PC-3 (cell line): ENCODE measurements around the gene ZNF346. TPM values are rescaled to one million over a fixed set of nuclear protein-coding genes. Genes with fewer than 3 reads are reported as not detected.
A peak's percentile ranks its signal among the peaks of the same experiment; 100 is the strongest.

ENCODE experiments used
- ATAC-seq: fragments of 200-7000 bp; cut with Tn5 transposase; 2 replicates; pipeline ENCODE4 v1.9.1; 2020; ENCODE audit warnings: mild to moderate bottlenecking, moderate library complexity
- BruUV-seq: library from RNA; stranded (reverse); fragments of 400-500 nt; replicated peaks from 2 replicates; lab custom pipeline; 2021; lab: Mats Ljungman, UMichigan
- CTCF ChIA-PET: fragments of 300-600 bp; sonication (Branson Sonifier 250); formaldehyde crosslinking; loops from one replicate; lab custom pipeline; 2022; ENCODE audit warnings: antibody characterized with exemption; lab: Charles Lee
- POLR2A ChIA-PET: fragments of 300-600 bp; sonication (Branson Sonifier 250); formaldehyde crosslinking; loops from one replicate; lab custom pipeline; 2022; ENCODE audit warnings: antibody characterized with exemption; ENCODE audit not compliant: unreplicated experiment; lab: Charles Lee
- DNase-seq: peaks from one replicate; pipeline ENCODE4 v3.0.0-alpha.2; 2015
- H2AFZ ChIP-seq: fragments of 300-600 bp; sonication (generic); 2 replicates; pipeline ENCODE4 v1.6.0; 2016; ENCODE audit warnings: antibody characterized with exemption, low read length
- H3F3A ChIP-seq: fragments of 300-600 bp; sonication (generic); one replicate; pipeline ENCODE4 v1.6.0; 2017; ENCODE audit warnings: antibody characterized with exemption, low read length, control low read depth, mild to moderate bottlenecking; ENCODE audit not compliant: unreplicated experiment
- H3K27ac ChIP-seq: fragments of 300-600 bp; sonication (generic); 2 replicates; pipeline ENCODE4 v1.5.1; 2016; ENCODE audit warnings: mild to moderate bottlenecking, low read length
- H3K27me3 ChIP-seq: fragments of 300-600 bp; sonication (generic); 2 replicates; pipeline ENCODE4 v1.6.1; 2016; ENCODE audit warnings: low read length, mixed read lengths
- H3K36me3 ChIP-seq: fragments of 300-600 bp; sonication (generic); 2 replicates; pipeline ENCODE4 v1.6.1; 2016; ENCODE audit warnings: low read depth, mixed run types, low read length, mixed read lengths
- H3K4me1 ChIP-seq: fragments of 300-600 bp; sonication (generic); 2 replicates; pipeline ENCODE4 v1.5.1; 2016; ENCODE audit warnings: low read length; ENCODE audit not compliant: insufficient read depth
- H3K4me2 ChIP-seq: fragments of 300-600 bp; sonication (generic); 2 replicates; pipeline ENCODE4 v1.6.0; 2016; ENCODE audit warnings: low read length
- H3K4me3 ChIP-seq: fragments of 300-600 bp; sonication (generic); 2 replicates; pipeline ENCODE4 v1.5.1; 2016; ENCODE audit warnings: mild to moderate bottlenecking, low read length, mixed read lengths
- H3K79me2 ChIP-seq: fragments of 300-600 bp; sonication (generic); 2 replicates; pipeline ENCODE4 v1.6.1; 2017; ENCODE audit warnings: low read length, mixed read lengths
- H3K9ac ChIP-seq: fragments of 300-600 bp; sonication (generic); 2 replicates; pipeline ENCODE4 v1.6.0; 2016; ENCODE audit warnings: mild to moderate bottlenecking, low read length
- H3K9me2 ChIP-seq: fragments of 300-600 bp; sonication (generic); replicated peaks from 2 replicates; pipeline ENCODE4 v1.6.1; 2016; ENCODE audit warnings: mixed run types, low read length, mixed read lengths
- H3K9me3 ChIP-seq: fragments of 300-600 bp; sonication (generic); 2 replicates; pipeline ENCODE4 v1.6.1; 2016; ENCODE audit warnings: low read length, mixed read lengths
- H4K20me1 ChIP-seq: fragments of 300-600 bp; sonication (generic); 2 replicates; pipeline ENCODE4 v1.6.1; 2016; ENCODE audit warnings: low read length, mixed read lengths
- EZH2 ChIP-seq: fragments of 300-600 bp; sonication (generic); IDR thresholded peaks from one replicate; pipeline ENCODE4 v1.6.1; 2017; ENCODE audit warnings: antibody characterized with exemption, mild to moderate bottlenecking, low read length; ENCODE audit not compliant: unreplicated experiment
- EZH2phosphoT487 ChIP-seq: fragments of 300-600 bp; sonication (generic); IDR thresholded peaks from 2 replicates; pipeline ENCODE4 v1.6.1; 2018; ENCODE audit warnings: mild to moderate bottlenecking, antibody characterized with exemption, low read length, borderline replicate concordance
- intact Hi-C: fragments of 100-400 bp; cut with micrococcal nuclease; formaldehyde crosslinking; loops from 2 replicates; pipeline ENCODE4 v1.9.0; 2023
- total RNA-seq: library from RNA; depleted of rRNA; stranded (reverse); fragments of >200 nt; gene quantifications from 2 replicates; pipeline ENCODE4 v1.2.3, GENCODE V29; 2014
- TF ChIP-seq, protein P1 (sequence below): fragments of 300-600 bp; sonication (generic); conservative IDR thresholded peaks from 2 replicates; pipeline ENCODE4 v1.5.1; 2017; ENCODE audit warnings: antibody characterized with exemption, low read depth, mild to moderate bottlenecking, low read length

The ZNF346 gene
- total RNA-seq, 1 experiment from 2014 or later = 38.9 TPM

DNA sequence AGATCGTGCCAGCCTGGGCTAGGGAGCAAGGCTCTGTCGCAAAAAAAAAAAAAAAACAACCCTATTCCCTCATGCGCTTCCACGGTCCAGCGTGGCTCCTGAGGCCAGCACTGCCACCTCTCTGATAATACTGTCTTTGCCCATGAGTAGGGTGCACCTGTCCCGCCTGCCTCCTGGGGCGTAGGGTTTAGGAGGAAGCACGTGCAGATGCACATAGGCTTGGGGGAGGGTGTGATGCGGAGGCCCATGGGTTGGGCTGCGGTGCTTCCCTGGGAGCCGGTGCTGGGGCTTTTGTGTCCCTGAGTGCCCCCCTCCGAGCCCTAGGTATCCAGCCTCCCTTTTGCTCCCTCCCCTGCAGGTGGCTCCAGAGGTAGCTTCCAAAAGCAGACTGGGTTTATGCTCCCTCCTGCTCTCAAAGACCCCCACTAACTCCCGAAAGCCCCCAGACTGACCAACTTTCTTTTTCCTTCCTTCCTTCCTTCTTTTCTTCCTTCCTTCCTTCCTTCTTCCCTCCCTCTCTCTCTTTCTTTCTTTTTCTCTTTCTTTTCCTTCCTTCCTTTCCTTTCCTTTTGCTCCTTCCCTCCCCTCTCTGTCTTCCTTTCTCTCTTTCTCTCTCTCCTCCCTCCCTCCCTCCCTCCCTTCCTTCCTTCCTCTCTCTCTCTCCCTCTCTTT lies 77.1 kb downstream of the ZNF346 start:
- ATAC-seq (no peak), DNase-seq (no peak)
- Histone ChIP-seq H3K79me2 (no peaks in the 10 kb centered on the region), H3K4me3 (no peak overlapping the region), H4K20me1 (no peaks in the 10 kb centered on the region), H3K36me3 (no peaks in the 10 kb centered on the region), H3K4me2 (no peak overlapping the region), H2AFZ (no peak overlapping the region), H3F3A (no peaks in the 10 kb centered on the region), H3K4me1 (no peaks in the 10 kb centered on the region; the same call in 1 of the 2 replicates), H3K9me2 (no peaks in the 10 kb centered on the region), H3K27me3 (no peaks in the 10 kb centered on the region), H3K9me3 (no peaks in the 10 kb centered on the region), H3K27ac (no peak overlapping the region), H3K9ac (no peak overlapping the region)
- CTCF ChIA-PET = no interaction called here
- intact Hi-C loops = no loop called here
- TF ChIP-seq, protein P1, sequence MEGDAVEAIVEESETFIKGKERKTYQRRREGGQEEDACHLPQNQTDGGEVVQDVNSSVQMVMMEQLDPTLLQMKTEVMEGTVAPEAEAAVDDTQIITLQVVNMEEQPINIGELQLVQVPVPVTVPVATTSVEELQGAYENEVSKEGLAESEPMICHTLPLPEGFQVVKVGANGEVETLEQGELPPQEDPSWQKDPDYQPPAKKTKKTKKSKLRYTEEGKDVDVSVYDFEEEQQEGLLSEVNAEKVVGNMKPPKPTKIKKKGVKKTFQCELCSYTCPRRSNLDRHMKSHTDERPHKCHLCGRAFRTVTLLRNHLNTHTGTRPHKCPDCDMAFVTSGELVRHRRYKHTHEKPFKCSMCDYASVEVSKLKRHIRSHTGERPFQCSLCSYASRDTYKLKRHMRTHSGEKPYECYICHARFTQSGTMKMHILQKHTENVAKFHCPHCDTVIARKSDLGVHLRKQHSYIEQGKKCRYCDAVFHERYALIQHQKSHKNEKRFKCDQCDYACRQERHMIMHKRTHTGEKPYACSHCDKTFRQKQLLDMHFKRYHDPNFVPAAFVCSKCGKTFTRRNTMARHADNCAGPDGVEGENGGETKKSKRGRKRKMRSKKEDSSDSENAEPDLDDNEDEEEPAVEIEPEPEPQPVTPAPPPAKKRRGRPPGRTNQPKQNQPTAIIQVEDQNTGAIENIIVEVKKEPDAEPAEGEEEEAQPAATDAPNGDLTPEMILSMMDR = no peak
- TF ChIP-seq EZH2 (no peak), EZH2phosphoT487 (no peak)
- no TSS peak for BruUV-seq
- POLR2A ChIA-PET = no interaction called here

DNA sequence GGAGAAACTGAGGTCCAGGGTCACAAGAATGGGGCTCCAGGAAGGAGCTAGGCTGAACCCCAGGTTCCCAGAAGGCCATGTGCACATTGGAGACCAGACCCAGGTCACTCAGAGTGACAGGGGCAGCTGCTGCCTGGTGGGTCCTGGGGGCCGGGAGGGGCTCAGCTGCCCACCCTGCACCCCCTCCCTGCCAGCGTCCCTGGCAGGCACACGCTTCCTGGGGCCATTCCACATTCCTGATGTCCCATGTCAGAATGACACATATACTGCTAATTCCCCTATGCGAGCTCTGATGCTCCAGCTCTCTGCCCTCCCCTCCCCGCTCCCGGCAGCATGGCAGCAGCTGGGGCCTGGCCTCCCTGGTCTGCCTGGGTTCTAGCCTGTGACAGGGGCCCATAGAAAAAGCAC lies 78.2 kb downstream of the ZNF346 start:
- ChIA-PET CTCF (no interaction called here), POLR2A (no interaction called here)
- Histone ChIP-seq H2AFZ (no peak overlapping the region), H3K4me2 (no peak overlapping the region), H3K4me1 (no peaks in the 10 kb centered on the region; the same call in 1 of the 2 replicates), H3K79me2 (no peaks in the 10 kb centered on the region), H3K27ac (no peak overlapping the region), H3K36me3 (no peaks in the 10 kb centered on the region), H3K4me3 (no peak overlapping the region), H3K9me3 (no peaks in the 10 kb centered on the region), H3F3A (no peaks in the 10 kb centered on the region), H3K9ac (no peak overlapping the region), H4K20me1 (no peaks in the 10 kb centered on the region), H3K9me2 (no peaks in the 10 kb centered on the region), H3K27me3 (no peaks in the 10 kb centered on the region)
- DNase-seq (peak; percentile 52), ATAC-seq (peak; percentile 41)
- TF ChIP-seq EZH2 (no peak), EZH2phosphoT487 (no peak)
- TF ChIP-seq, protein P1 = no peak
- intact Hi-C loops = no loop called here
- no TSS peak for BruUV-seq

DNA sequence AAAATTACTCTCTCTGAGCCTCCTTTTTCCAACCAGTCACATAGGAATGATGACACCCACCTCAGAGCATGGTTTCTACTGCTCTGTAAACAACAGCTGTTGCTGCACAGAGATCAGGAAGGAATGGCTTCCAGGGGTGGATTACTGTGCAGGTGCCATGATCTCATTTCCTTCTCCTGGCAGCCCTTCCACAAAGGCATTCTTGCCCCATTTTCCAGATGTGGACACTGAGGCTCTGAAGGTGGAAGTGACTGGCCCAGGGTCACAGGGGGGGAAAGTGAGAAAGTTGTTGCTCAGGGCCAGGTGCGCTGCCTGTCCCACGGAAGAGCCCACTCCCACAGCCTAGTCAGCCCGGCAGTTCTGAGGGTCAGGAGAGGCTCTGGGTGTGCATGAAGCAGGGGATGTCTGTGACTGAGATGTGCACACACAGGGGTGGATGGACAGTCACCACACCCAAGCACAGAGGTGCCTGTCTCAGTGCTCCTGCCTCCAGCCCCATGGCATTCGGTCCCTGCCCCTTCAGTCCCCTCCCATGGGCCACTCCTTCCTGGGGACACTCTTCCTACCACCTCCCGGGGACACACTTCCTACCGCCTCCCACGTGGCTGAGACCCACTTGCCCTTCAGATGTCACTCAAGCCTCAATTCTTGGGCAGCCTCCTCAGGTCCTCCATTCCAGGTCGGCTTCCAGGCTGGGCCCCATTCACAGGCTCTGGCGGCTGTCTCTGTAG lies 81.2 kb downstream of the ZNF346 start:
- Histone ChIP-seq H3K9ac (no peak overlapping the region), H3K27ac (no peak overlapping the region)
- no TSS peak for BruUV-seq

More for the DNA sequence above, 81.2 kb downstream of the ZNF346 start:
- Histone ChIP-seq H3K9me3 (no peaks in the 10 kb centered on the region), H3K4me3 (no peak overlapping the region), H3K9me2 (no peaks in the 10 kb centered on the region), H3K79me2 (no peaks in the 10 kb centered on the region), H2AFZ (no peak overlapping the region), H3K27me3 (no peaks in the 10 kb centered on the region), H3F3A (no peaks in the 10 kb centered on the region), H4K20me1 (no peaks in the 10 kb centered on the region), H3K4me2 (no peak overlapping the region), H3K36me3 (no peaks in the 10 kb centered on the region), H3K4me1 (no peaks in the 10 kb centered on the region; the same call in 1 of the 2 replicates)
- ChIA-PET POLR2A (no interaction called here), CTCF (interaction anchor here (0.5 kb wide), 1 partner anchor 300 kb away, joined by 4 read pairs; no protein-coding TSS in a partner anchor)
- ATAC-seq (0 out of 2 replicates have a peak, but pooled peaks have one; percentile 41), DNase-seq (peak; percentile 38)
- intact Hi-C loops = no loop called here
- TF ChIP-seq EZH2 = no peak
- TF ChIP-seq EZH2phosphoT487 = no peak
- TF ChIP-seq, protein P1 = no peak
